ENCODE results near the gene ATG4C.

GRCh38 chr1:62891956-62892562 lies 108.1 kb downstream of the ATG4C start:
- no peak for TF ChIP-seq CTCF (IDR thresholded peaks at IDR 0.05; ENCODE audit: extremely low read depth in 1 of 2, insufficient read depth in 1 of 2, low read depth in 1 of 2, low read length in 2 of 2)
- TF ChIP-seq POLR2A (IDR thresholded peaks at IDR 0.05; ENCODE audit: low read depth, low read length) = no peak
- no peak for TF ChIP-seq POLR2AphosphoS5 (IDR thresholded peaks at IDR 0.05; ENCODE audit: insufficient read depth, low read depth, low read length)
- no peak for TF ChIP-seq EZH2 (IDR thresholded peaks at IDR 0.05; ENCODE audit: borderline replicate concordance, low read depth, low read length, severe bottlenecking)
- TF ChIP-seq GATA2 (IDR thresholded peaks at IDR 0.05; ENCODE audit: insufficient read depth, insufficient read length, low read depth, low read length) = no peak
- TF ChIP-seq MAX (IDR thresholded peaks at IDR 0.05; ENCODE audit: insufficient read depth, insufficient read length) = no peak
- TF ChIP-seq MYC (IDR thresholded peaks at IDR 0.05; ENCODE audit: low read depth, low read length) = no peak
- TF ChIP-seq JUN (IDR thresholded peaks at IDR 0.05; ENCODE audit: borderline replicate concordance, insufficient read depth, insufficient read length, low read depth) = no peak
- no peak for TF ChIP-seq FOS (IDR thresholded peaks at IDR 0.05; ENCODE audit: borderline replicate concordance, insufficient read depth, low read length)
